ENCODE results near the gene IQSEC1. TPM values are rescaled to one million over a fixed set of nuclear protein-coding genes. Genes with fewer than 3 reads are reported as not detected.

The IQSEC1 gene
- total and polyA plus RNA-seq, 2 of the 8 experiments (the other 6 are each of a cell fraction or from before 2014, with no cell fraction given): 6.8 to 28.8 TPM

GRCh38 chr3:12993517-12994356, 79.5 kb downstream of the IQSEC1 start (continued):
- no peak for TF ChIP-seq EP300 (IDR thresholded peaks at IDR 0.05; ENCODE audit: borderline replicate concordance in 1 of 2, low read depth in 2 of 2, low read length in 2 of 2)
- no peak; a peak in 1 of 4 replicates for TF ChIP-seq SIN3A (conservative IDR thresholded peaks at IDR 0.05 in 1 of 2, IDR thresholded peaks at IDR 0.05 in 1 of 2; ENCODE audit: low read depth in 1 of 2, low read length in 2 of 2)
- TF ChIP-seq CTCF (IDR thresholded peaks at IDR 0.05; ENCODE audit: control extremely low read depth in 1 of 3, insufficient read depth in 1 of 3, low read depth in 1 of 3, low read length in 3 of 3): no peak; a peak in 1 of 4 replicates
